ENCODE measurements around the gene ANKRD13B.

DNA sequence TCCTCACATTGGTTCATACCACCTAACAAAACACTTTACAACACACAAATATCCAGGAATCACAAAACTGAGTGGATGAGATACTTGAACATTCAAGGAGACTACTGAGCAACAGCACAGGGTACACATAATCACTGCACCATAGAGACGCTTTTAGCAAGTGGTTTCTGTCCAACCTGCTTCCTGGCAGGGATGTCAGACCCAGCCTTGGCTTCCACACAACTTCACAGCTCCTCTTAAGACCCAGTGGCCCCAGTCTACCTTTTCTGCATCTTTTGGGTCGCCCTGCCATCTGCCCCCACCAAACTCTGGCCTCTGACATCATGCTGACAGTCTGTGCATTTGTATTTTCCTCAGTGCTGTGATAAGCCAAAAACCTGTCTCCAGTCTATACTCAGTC lies 35.7 kb downstream of the ANKRD13B start:
- TF ChIP-seq CTCF (IDR thresholded peaks at IDR 0.05), result no peak
- TF ChIP-seq POLR2A (IDR thresholded peaks at IDR 0.05), result no peak

All from Peyer's patch (tissue), 4 donors.